ENCODE results near the gene BLVRB. TPM values are rescaled to one million over a fixed set of nuclear protein-coding genes. Genes with fewer than 3 reads are reported as not detected.
"Not testable (repeated sequence)": the region's sequence is repeated elsewhere in the genome, so short reads cannot be mapped to it uniquely, and the experiment has no call there.

Gene BLVRB
- total RNA-seq, 3 donors from 2014 or later = 70.9 to 87.6 (median 76.8) TPM

DNA sequence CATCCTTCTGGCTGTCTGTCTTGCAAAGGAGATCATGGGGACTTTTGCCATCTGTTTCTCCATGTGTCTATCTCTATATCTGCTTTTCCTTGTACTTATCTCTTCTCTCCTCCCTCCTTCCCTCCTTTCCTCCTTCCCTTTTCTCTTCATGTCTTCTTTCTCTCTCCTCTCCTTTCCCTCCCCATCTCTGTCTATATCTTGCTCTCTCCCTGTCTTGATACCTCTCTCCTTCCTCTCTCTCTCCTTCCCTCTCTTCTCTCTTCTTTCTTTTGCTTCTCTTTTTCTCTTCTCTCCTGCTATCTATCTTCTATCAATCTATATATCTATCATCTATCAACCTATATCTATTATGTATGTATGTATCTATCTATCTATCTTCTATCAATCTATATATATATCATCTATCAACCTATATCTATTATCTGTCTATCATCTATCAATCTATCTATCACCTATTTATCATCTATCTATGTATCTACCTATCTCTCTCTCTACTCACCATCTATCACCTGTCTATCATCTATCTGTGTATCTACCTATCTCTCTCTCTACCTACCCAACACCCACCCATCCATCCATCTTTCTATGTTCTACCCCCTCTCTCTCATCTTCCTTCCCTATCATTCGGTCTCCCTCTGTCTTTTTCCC is 28.8 kb upstream of the BLVRB start:
- no peak for TF ChIP-seq CTCF (IDR thresholded peaks at IDR 0.05)
- no peak for DNase-seq
- H3K36me3 ChIP-seq (ENCODE audit: low read depth) = no peaks in the 10 kb centered on the region
- intact Hi-C loops (cut with DNase I, micrococcal nuclease) = no loop called here
- no peaks in the 10 kb centered on the region for H3K9me3 ChIP-seq
- no peaks in the 10 kb centered on the region for H3K4me1 ChIP-seq (ENCODE audit: low read depth)
- H3K4me3 ChIP-seq = no peak overlapping the region
- no peak for ATAC-seq

GRCh38 chr19:40493778-40494177 is 28.2 kb upstream of the BLVRB start:
- no peak for TF ChIP-seq CTCF (IDR thresholded peaks at IDR 0.05)
- Histone ChIP-seq H3K36me3 (ENCODE audit: low read depth) (no peaks in the 10 kb centered on the region), H3K9me3 (no peaks in the 10 kb centered on the region), H3K4me1 (ENCODE audit: low read depth) (no peaks in the 10 kb centered on the region), H3K4me3 (no peak overlapping the region)
- intact Hi-C loops (cut with DNase I, micrococcal nuclease) = no loop called here
- ATAC-seq (no peak), DNase-seq (no peak)

DNA sequence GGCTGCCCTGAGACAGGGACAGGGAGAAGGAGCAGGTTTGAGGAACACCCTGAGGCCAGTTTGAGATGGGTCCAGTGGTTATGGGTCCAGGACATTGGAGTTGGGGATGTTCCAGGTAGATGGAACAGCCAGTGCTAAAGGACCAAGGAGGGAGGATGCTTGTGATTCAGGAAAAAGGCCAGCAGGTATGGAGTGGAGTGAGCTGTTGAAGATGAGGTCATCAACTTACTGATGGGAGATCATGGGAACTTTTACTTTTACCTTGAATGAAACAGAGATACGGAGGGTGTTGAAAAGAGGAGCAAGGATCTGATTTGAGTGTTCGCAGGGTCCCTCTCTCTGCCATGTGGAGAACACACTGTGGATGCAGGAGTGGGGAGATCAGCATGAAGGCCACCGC is 26.7 kb upstream of the BLVRB start:
- Histone ChIP-seq H3K36me3 (ENCODE audit: low read depth) (no peaks in the 10 kb centered on the region), H3K9me3 (no peaks in the 10 kb centered on the region), H3K4me3 (no peak overlapping the region), H3K4me1 (ENCODE audit: low read depth) (peaks cover 3% of the 10 kb centered on the region)
- ATAC-seq = no peak
- intact Hi-C loops (cut with DNase I, micrococcal nuclease) = no loop called here
- no peak for TF ChIP-seq CTCF (IDR thresholded peaks at IDR 0.05)
- DNase-seq = no peak

DNA sequence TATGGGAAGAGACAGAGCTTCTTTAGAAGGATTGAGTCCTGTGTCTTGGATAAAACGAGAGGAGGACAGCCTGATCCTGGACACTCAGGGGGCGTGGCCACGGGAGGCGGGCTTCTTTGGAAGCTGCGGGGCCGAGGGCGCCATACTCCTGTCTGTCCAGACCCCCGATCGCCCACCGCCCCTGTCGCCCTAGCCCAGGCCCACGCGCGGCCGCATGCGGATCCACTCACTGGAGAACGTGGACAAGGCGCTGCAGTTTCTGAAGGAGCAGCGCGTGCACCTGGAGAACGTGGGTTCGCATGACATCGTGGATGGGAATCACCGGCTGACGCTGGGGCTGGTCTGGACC is 24.3 kb upstream of the BLVRB start:
- no peak overlapping the region for H3K4me3 ChIP-seq
- peaks cover 3% of the 10 kb centered on the region for H3K4me1 ChIP-seq (ENCODE audit: low read depth)
- no peak for TF ChIP-seq CTCF (IDR thresholded peaks at IDR 0.05)
- ATAC-seq = no peak
- no peaks in the 10 kb centered on the region for H3K9me3 ChIP-seq
- no peaks in the 10 kb centered on the region for H3K36me3 ChIP-seq (ENCODE audit: low read depth)
- intact Hi-C loops (cut with DNase I, micrococcal nuclease) = no loop called here
- no peak for DNase-seq

- Histone ChIP-seq H3K4me1 (ENCODE audit: low read depth) (peaks cover 3% of the 10 kb centered on the region), H3K9me3 (no peaks in the 10 kb centered on the region), H3K36me3 (ENCODE audit: low read depth) (no peaks in the 10 kb centered on the region), H3K4me3 (no peak overlapping the region)
- no peak for TF ChIP-seq CTCF (IDR thresholded peaks at IDR 0.05)
- ATAC-seq (no peak), DNase-seq (no peak)
- intact Hi-C loops (cut with DNase I, micrococcal nuclease) = no loop called here
Observed at GRCh38 chr19:40486017-40486416, 20.5 kb upstream of the BLVRB start.

DNA sequence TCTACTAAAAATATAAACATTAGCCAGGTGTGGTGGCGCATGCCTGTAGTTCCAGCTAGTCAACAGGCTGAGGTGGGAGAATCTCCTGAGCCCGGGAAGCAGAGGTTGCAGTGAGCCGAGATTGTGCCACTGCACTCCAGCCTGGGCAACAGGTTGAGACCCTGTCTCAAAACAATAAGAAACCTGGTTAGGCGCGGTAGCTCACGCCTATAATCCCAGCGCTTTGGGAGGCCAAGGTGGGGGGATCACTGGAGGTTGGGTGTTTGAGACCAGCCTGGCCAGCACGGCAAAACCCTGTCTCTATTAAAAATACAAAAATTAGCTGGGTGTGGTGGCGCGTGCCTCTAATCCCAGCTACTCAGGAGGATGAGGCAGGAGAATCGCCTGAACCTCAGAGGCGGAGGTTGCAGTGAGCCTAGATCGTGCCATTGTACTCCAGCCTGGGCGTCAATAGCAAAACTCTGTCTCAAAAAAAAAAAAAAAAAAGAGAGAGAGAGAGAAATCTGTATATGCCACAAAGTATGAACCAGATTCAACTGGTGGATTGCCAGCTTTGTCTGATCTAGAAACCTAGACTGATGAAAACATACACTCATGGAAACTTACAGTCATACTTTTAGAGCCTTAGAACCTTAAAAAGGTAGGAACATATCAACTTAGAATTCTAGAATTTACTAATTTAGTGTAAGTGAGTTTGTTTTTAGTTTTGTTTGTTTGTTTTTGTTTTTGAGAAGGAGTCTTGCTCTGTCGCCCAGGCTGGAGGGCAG is 10.5 kb upstream of the BLVRB start:
- H3K4me1 ChIP-seq (ENCODE audit: low read depth); H3K36me3 ChIP-seq (ENCODE audit: low read depth); H3K4me3 ChIP-seq; intact Hi-C loops (cut with DNase I, micrococcal nuclease); H3K9me3 ChIP-seq; ATAC-seq; DNase-seq: not testable (repeated sequence)

All from mucosa of descending colon (tissue), 3 donors.